NCI-H2171 (cell line): ENCODE data around the gene ZBTB47.

ENCODE experiments used
- DNase-seq: peaks from one replicate; lab custom pipeline; 2025; lab: John Stamatoyannopoulos, UW

ZBTB47 gene

DNA sequence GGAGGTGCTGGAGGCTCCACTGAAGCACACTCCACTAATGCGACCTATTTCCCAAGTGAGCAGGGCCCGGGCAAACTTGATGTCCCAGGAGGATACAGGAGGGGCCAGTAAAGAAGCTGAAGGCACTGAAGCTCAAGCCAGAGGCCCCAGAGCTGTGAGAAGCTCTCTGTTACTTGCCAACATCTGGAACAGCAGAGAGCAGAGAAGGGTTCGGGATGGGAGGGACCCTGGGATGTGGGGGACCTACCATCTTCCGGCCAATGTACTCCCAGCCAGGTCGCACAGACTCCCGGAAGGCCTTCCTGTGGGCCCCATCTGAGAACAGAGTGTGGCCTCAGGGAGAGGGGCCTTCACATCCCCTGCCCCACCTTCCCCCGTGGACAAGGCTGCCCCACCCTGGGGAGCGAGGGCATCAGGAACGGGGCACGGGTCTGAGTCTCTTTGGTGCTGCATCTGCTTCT, 46.0 kb downstream of the ZBTB47 start:
- DNase-seq, result no peak

DNA sequence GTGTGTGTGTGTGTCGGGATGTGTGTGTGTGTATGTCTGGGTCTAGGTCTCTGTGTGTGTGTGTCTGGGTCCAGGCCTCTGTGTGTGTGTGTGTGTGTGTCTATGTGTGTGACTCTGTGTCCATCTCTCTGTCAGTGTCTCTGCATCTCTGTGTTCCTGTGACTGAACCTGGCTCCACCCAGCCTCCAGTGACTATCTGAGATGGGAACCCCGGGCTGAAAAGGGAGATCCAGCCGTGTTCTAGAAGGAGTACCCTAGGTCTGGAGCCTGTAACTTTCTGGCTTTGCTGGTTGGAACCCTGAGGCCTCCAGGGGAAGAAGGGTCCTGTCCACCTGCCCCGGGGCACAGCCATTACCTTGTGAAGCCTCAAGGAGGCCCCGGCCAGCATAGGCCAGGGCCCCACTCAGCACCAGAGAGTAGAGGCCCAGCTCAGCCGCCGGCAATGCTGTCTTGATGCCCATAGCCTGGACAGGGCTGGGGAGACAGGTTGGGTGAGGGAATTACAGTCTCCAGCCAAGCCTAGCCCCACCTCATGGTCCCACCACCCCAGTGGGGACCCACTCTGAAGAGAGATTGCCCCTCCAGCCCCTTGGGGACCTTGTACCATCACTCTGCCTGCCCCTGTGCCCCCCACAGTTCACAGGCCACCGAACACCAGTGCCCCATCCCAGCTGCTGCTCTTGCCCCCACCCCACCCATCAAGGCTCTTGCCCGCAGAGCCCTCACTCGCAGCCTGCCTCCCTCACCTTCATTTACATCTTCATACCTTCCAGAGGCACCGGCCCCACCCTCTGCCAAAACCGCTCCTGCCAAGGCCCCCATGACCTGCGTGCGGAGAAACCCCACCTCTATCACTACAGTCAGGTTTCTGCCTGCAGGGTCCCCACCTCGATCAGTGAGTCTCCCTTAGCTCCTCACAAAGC, 47.1 kb downstream of the ZBTB47 start:
- DNase-seq, result no peak

DNA sequence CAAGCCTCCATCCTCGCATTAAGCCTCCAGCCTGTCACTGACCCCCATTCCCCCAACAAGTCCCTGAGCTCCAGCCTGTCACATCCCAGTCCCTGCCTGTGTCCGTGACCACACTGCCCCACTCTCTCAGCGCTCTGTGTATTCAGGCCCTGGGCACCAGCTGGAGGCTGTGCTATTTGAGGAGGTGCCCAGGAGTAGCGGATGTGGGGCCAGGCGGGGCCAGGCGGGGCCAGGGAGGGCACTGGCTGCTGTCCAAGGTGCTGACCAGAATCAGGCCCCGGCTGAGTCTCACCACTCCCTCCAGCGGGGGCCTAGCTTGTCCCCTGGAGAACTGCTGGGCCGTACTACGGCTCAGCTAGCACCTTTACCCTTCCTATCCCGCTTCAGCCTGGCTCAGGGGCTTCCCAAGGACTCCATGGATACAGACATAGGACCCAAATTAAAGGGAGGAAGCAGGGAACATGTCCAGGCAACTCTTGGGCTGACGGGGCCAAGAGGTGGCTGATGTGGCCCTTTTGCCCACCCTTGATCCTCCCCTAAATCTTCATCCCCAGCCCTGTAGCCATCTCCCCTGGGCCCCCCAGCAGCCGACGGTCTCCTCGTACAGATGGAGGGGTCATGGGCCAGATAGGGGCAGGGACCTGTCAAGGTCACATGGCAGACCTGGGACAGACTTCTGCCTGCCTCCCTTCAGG, 48.0 kb downstream of the ZBTB47 start:
- DNase-seq, result no peak

DNA sequence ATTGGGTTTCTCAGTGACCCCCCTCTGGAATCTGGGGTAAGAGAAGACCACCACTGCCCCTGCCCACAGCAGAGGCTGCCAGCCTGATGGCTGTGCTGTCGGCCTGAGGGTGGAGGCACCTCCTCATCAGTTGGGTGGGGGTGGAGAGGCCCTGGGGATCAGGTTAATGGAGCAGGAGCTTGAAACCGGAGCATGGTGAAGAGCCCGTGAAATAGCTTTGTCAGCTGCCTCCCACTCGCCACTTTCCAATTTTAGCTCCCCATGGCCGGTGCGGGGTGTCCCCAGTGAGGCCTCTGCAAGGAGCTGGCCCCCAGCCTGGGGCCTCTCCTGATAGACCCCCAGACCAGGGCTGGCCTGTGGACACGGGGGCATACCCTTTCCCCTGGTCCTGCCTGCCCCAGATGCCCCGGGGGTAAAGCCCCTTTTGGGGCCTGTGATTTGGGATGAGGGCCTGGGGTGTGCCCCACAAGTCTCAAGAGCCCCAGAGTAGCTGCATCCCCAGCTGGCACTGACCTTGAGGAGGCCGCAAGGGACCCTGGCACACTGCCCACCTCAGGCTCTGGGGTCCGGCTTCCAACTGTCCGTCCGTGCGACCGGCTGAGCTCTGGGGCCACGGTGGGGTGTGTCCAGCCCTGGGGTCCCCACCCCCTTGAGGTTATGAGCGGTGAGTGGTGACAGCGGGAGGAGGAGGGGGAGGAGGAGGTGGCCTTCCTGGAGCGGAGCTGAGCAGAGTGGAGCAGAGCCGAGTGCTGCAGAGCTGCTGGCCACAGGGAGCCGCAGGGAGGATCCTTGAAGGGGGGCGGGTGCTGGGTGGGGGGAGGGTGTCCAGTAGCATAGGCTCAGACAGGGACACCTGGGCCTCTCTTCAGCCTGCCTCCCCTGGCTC, 48.8 kb downstream of the ZBTB47 start, which contains the start of gene HHATL:
HHATL (minus strand) TSS at position 733 of the 886 bp plus-strand sequence. CDS start 1,972 bp downstream, outside the sequence.
- DNase-seq, result no peak

DNA sequence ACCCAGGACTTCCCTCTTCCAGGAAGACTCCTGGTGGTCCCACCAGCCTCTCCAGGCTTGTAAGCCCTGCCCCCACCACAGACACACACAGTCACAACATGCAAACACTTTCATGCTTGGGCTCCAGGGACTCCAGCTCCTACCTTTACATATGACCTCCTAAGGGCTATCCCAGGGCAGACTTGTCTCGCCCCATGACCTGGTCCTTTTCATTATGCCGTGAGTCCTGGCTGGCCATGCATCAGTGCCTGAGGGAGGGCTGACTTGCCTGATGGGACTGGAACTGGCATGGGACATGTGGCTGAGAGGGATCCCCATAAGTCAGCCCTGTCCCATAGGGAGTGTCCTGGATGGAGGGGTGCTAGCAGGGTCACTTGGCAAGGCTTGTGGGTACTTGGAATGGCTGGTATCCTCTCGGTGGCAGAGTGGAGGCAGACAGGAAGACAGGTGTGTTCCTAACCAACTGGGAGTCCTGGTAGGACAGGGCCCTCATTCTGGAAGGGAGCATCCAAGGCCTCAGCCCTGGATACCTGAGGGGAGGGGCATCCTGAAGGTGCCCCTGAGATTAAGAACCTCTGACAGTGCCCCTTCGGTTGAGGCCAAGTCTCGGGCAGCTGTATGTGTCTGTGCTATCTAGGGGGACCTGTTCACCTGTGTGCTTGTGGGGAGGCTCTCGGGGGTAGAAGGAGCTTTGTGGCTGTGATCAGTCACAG, 49.6 kb downstream of the ZBTB47 start:
- no peak for DNase-seq

DNA sequence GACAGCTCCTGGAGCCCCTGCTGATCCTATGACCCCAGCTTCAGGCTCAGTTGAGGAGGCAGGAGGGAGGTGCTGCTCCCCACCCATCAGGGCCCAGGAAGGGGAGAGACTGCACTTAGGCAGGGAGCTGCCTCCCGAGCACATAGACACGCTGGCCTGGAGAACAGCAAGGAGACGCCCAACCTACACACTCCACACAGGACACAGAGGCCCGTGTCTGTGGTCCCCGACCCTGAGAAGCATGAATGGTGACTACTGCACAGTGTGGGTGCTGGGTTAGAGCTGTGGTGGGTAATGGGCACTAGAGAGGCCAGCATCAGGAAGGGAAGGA, 50.2 kb downstream of the ZBTB47 start:
- DNase-seq, result no peak

DNA sequence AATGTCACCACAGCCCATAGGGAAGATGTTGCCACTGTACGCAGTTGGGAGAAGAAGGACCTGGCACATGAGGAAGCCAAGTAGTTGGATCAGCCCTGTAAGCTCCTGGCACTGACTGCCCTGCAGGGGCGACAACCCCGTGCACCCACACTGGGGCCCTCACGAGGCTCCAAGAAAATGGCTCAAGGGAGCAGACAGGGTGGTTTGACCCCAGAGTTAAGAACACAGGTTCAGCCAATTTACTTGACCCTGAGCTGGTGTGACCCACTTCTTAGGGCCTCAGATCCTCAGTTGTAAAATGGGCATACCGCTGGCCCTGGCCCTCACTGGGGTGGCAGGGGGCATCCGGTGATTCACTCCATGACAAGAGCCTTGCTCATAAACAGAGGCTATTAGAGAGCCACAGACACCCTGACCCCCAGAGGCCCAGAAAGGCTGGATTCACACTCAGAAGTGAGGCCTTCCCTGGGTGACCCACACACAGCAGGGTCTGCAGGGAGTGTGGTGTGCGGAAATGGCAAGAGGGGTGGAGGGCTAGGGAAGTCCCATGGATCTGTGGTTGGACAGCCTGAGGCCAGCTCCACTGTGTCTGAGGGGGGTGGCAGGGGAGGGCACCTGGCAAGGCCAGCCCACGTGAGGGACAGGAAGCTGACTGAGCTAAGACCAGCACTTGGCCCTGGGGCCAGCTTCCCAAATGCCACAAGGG, 50.8 kb downstream of the ZBTB47 start:
- DNase-seq, result no peak

DNA sequence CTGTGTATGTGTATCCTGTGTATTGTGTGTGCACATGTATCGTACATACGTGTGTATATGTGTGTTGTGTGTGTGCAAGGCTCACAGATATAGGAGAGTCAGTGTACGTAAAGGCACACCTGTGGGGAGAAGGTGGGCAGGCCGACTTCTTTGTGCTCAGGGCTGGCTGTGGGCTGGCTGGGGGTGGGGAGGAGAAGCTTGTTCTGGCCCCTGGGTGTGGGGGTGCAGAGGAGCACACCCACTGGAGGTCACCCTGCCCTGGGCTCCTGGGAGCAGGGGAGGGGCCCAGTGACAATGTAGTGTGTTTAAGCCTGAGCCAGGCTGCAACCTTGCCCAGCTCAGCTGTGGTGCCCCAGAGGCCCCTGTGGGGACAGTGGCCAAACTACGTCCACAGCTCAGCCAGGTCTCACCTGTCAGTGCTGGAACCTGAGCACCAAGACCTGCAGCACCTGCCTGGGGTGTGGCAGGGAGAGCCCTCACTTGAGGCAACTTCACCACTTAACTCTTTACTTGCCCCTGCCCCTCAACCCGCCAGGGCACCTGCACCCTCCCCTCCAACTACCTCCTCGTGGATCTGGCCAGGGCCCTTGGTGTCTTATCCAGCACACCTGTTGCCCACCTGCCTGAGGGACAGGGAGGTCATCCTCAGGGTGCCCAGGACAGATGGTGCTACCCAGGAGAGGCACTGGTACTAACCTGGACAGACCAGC, 51.7 kb downstream of the ZBTB47 start:
- DNase-seq, result no peak

DNA sequence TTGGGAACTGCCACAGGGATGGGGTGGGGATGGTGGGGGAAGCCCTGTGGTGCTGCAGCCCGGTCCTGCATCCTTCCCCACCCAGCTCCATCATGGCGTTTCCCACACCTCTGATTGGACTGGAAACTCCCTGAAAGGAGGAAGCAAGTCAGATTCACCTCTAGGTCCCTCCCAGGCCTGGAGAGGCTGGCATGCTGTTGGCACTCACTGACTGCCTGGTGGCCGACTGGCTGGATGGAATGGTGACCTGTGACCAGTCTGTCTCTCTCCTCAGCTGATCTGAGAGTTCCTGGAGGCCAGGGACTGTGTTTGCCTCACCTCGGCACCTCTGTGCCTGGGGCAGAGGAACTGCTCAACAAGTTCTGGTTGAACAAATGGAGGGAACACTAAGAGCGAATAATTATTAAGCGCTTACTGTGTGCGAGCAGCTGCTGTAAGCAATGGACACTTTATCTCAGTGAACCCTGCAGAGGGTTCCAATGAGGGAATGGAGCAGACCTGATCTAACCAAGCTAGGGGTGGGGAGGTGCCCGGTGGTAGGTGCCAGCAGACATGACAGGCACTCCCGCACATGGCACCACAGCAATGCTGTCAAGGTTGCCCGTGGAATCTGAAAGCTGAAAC, 52.6 kb downstream of the ZBTB47 start:
- no peak for DNase-seq

DNA sequence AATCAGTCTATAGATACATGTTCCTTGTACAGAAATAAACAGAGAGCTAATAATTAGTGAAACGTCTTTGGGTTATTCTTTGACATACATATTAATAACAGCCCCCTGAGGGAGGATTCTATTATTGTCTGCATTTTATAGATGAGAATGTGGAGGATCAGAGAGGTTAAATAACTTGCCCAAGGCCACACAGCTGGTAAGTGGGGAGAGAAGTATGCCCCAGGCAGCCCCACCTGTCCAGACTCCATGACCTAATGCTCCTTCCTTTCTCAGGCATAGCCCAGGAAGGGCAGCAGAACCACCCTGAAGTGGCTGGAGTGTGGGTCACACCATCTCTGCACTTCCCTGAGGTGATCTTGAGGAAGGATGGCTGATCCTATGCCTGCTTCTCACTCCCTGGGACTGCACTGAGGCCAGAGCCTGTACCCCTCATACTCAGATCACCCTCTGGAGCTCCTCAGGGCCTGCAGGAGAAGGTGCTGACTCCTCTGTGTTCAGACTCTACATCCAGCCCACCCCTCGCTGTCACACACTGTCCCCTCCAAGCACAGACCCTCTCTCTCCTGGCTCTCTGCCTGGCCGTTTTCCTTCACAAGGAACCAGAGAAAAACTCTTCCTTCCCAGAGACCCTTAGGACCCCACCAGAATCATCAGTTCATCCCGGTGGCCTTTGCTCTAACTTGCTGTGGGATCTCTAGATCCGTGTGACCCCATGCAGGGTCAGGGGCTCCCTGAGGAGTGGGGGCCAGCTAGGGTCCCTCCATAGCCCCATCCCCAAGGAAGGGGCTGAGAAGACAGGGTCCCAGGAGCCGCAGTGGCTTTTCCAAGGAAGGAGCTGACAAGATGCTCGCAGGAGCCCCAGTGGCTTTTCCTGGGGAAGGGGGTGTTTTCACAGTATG, 53.5 kb downstream of the ZBTB47 start:
- no peak for DNase-seq

DNA sequence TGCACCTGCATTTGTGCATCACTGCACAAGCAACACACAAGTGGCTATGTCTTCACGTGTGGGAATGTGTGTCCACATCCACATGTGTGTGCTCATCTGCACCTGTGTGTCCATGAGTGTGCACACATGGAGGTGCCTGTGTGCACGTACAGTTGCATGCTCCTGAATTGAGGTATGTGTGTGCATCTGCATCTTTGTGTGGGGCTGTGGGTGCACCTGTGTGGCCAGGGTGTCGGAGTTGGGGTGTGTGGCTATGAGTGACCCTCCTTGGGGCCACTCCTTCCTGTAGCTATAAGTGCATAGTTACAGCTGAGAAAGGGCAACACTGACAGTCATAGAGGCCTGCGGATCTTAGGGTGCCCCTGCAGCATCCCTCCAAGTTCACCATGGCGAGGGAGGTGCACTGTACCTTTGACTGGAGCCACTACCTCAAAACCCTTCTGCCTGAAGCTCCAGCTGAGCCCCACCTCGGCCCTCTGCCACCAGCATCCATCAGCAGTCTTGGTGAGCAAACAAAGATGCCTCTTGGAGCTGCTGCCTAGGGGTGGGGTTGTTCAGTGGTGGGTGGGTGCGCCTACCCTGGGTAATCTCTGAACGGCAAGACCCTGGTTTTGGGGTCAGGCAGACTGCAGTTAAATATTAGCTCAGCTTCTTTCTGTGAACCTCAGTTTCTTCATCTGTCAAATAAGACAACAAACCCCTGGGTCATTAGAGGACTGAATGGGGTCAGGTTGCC, 54.3 kb downstream of the ZBTB47 start:
- DNase-seq, result no peak

DNA sequence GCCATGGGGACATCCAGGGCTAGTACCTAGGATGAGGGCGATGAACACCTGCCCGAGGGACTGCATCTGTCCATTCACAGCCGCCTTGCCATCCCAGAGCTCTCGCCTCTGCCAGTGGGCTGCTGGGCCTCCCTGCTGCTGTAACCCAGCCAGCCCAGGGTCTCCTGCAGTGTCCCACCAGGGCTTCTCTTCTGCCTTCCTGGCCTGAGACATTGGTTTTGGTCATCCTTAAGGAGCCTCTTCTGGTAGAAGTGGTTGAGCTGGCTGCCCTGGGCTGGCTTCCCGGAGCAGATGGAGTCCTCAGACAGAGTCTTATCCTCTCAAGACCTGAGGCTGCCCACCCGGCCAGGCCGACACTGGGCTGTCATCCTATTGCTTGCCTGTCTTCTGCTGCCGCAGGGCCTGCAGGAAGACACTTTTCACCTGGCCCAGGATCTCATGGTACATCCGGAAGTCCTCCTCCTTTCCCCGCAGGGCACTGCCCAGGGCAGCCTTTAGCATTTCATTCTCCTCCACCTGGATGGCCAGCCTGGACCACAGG, 55.2 kb downstream of the ZBTB47 start:
- DNase-seq, result no peak

DNA sequence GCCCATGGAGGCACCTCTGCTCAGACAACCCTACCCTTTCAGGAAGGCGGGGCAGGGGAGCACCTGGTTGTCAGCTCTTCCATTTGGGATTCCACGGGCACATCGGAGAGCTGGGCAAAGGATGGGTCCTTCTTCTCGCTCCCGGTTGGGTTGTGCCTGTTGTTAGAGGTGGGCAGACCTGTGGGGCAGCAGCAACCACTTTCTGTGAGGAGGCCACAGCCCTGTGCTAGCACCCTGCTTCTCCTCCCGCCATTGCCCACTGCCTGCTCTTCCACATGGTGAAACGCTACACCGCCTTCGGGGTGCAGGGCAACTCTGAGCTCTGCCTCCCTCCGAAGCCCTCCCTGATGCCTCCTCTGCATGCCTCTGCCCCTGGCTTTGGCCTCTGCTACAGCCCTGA, 56.1 kb downstream of the ZBTB47 start:
- no peak for DNase-seq

DNA sequence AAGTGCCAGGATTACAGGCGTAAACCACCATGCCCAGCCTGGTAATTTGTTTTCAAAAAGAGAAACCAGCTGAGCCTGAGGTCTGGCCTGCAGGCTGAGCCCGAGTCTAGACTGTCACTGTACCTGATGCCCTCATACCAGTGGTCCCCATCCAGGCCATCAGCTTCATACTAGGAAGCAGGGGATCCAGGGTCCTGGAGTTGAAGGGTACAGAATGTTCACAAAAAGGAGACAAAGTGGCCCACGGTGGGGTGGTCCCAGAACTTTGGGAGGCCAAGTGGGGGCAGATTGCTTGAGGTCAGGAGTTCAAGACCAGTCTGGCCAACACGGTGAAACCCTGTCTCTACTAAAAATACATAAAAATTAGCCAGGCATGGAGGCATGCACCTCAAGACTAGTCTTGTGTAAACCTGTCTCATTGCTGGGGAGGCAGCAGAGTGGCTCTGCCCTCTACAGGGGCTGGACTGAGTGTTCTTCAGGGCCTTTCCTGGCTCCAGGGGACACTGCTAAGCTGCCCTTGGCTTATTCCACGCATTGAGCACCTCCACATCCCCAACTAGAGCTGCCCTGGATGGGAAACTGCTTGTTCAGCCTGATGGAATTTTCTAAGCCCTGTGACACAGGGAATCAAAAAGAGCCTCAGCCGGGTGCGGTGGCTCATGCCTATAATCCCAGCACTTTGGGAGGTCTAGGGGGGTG, 57.0 kb downstream of the ZBTB47 start:
- DNase-seq, result no peak

DNA sequence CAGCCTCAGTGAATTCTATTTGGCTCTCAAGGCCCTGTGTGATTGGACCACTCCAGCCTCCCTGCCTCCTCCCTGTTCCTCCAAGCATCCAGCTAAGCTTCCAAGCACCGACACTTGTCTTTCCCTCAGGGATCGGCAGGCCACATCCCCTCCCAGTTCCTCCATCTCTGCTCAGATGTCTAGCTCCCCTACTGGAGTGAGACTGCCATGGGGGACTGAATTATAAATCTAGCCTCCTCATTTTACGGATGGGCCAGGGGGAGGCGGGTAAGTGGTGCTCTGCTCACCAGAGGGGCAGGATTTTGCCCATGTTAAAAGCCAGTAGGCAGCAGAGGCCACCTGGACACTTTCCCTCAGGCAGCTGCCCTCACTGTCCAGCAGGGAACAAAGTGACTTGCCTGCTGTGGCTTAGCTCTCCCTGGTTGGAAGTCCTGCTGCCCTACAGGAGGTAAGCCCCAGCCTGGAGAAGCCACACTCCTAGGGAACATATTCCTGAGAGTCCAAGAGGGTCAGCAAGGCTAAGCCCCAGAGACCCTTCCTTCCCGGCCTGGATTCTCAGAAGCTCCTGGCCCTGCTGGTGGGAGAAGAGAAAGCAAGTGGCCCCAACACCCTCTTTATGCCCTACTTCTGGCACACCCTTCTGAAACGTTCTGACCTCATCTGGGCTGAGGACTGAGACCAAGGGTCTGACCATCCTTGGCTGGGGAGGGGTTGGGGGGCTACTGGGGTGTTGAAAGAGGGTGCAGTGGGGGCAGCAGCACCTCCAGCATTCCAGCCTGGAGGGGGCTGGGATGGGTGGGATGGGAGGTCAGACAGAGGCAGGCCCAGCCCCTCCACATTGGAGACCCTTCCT, 58.2 kb downstream of the ZBTB47 start:
- no peak for DNase-seq

DNA sequence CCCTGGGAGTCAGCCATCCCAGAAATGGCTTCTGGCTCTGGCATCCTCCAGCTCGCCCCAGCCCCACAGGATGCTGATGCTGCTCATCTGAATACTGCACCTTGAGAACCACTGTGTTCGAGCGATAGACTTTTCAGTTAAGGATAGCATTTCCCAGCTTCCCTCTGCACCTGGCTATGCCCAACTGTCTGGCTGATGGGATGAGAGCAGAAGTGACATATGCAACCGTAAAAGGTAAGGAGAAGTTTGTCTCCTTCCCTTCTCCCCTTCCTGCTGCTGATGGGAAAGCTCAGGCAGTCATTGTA, 58.8 kb downstream of the ZBTB47 start:
- no peak for DNase-seq
